CD4-positive, alpha-beta T cell treated with Interleukin-15 for 4 hours (primary cell): ENCODE measurements around the gene TEFM.
"Not testable (repeated sequence)": the region's sequence is repeated elsewhere in the genome, so short reads cannot be mapped to it uniquely, and the experiment has no call there.

ENCODE experiments used
- DNase-seq: peaks from one replicate; pipeline ENCODE4 v3.0.0-alpha.2; 2020; ENCODE audit warnings: low spot score

The TEFM gene

DNA sequence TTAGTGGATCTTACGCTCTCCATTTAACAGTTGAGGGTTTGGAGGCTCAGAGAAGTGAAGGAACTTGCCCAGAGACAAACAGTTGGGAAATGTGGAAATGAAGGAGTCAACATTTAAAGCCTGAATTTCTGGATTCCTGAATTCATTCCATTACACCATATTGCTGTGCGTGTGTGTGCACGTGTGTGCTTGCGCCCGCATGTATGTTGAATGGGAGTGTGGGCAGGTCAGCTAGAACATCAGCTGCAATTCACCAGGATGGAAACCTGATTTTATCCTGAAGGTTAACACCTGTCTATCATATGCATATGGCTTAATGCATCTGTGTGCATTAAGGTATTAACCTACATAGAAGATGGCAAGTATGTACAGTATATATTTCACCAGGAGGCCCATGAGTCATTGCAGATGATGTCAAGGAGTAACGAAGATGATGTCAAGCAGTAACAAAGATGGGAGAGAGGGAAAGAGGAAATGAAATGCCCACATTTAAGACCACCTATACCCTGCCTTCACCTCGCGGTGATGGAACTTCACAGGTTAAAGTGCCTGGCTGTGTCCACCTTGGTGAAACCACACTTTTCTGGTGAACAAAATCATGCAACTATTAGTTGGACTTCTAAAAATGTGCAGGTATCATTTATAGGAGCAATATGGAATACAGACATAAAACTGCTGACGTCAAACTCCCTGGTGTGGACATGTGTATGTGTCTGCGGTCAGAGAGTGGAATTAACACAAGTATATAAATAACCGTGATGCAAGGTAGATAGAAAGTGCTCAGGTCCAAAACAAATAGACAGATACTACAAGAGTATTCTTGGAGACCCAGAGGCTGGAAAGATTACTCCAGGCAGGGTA, 14.9 kb upstream of the TEFM start:
- no peak for DNase-seq

- no peak for DNase-seq
These were observed 14.2 kb upstream of the TEFM start for GRCh38 chr17:30920282-30920681.

DNA sequence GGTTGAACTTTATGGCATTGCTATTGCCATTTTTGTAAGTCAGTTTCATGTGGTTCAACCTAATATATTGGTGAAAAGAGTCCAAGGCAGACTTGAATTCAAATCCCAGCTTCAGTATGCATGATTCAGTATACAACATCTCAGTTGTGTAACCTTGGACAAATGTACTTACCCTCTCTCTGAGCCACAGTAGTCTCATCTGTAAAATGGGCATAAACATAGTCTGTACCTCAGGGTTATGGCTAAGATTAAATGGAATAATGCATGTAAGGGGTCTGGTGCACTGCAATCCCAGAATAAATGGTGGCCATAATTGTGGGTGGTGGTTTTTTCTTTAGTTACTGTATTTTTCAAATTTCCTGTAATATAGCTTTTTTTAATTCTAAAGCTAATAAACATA, 11.0 kb upstream of the TEFM start:
- DNase-seq = no peak

DNA sequence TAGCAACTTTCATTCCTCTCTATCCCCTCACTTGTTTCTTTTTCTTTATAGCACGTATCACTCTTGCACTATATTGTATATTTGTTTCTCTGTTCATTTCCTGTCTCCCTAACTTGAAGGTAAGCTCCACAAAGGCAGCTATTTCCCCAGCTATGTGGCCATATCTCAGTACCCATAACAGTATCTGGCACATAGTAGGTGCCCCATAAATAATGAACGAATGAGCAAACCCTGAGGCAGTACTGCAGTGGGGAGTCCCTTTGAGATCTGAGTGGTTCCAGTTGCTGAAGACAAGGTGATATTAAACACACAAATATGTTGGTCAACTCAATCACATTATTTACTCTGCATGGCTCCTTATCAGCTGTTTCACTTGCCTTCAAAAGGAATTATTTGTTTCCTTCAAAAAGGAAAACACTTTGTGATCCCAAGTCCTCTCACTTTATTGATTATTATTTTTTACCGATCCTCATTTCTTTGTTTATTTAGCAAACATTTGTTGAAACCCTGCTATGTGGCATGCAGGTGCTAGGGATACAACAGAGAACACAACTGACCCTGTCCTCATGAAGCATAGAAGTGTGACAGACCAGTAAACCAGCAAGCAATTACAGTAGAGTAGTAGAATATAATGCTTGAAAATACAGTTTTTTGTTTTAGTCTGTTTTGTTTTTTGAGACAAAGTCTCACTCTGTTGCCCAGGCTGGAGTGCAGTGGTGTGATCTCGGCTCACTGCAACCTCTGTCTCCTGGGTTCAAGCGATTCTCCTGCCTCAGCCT, 10.0 kb upstream of the TEFM start:
- DNase-seq = no peak

- DNase-seq = no peak
These were observed 7.9 kb upstream of the TEFM start for GRCh38 chr17:30913955-30914354.

- DNase-seq = not testable (repeated sequence)
These were observed 4.1 kb upstream of the TEFM start for GRCh38 chr17:30910151-30910550.

DNA sequence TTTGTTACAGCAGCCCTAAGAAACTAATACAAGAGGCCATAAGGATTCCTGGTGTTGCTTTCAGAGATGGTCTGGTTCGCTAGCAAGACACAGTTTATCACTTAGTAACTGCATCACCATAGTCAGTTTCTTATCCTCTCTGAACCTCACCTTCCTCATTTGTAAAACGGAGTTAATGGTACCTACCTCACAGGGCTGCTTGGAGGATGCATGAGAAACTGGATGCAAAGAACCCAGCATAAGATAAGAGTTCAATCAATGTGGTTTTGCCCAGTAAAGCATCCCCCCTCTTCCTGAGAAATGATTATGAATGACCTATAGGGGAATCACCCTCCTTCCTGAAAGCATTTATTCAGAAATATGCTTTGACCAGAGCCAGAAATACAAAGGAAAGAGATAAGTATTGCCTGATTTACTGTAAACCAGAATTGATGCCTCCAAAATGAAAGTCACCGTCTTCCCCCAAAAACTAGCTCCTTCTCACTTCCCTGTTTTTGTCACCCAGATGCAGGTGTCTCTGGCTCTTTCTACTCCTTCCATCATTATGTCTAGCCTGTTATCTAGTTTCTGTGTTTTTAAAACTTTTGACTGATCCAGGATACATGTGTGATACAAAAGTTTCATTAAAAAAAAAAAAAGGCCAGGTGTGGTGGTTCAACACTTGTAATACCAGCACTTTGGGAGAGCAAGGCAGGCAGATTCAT, 2.8 kb upstream of the TEFM start:
- DNase-seq = no peak

- DNase-seq = no peak
These were observed 317 bp downstream of the TEFM start for GRCh38 chr17:30905742-30906100.

- no peak for DNase-seq
These were observed 8.7 kb downstream of the TEFM start for GRCh38 chr17:30897311-30897710.

GRCh38 chr17:30894236-30894635, 11.8 kb downstream of the TEFM start:
- no peak for DNase-seq

GRCh38 chr17:30886187-30886586, 19.9 kb downstream of the TEFM start:
- DNase-seq = no peak

- DNase-seq = no peak
These were observed 37.0 kb downstream of the TEFM start for GRCh38 chr17:30869005-30869404.

- DNase-seq = no peak
These were observed 41.4 kb downstream of the TEFM start for GRCh38 chr17:30864636-30865035.

DNA sequence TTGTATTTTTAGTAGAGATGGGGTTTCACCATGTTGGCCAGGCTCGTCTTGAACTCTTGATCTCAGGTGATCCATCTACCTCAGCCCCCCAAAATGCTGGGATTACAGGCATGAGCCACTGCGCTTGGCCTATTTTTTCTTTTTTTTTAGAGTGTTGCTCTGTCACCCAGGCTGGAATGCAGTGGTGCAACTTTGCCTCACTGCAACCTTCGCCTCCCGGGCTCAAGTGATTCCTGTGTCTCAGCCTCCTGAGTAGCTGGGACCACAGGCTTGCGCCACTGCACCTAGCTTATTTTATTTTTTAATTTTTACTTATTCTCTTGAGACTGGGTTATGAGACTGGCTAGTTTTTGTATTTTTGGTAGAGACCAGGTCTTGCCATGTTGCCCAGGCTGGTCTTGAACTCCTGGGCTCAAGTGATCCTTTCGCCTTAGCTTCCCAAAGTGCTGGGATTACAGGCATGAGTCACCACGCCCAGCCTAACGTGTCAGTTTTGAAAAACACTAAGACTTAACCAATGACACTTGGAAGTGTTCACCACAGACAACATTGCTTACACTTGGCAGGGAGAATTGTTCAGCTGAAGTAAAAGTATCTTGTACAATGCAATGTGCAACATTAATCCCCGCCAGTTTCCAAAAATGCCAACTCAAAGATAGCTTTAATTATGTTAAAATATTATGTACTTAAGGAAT, 47.3 kb downstream of the TEFM start:
- DNase-seq = no peak

DNA sequence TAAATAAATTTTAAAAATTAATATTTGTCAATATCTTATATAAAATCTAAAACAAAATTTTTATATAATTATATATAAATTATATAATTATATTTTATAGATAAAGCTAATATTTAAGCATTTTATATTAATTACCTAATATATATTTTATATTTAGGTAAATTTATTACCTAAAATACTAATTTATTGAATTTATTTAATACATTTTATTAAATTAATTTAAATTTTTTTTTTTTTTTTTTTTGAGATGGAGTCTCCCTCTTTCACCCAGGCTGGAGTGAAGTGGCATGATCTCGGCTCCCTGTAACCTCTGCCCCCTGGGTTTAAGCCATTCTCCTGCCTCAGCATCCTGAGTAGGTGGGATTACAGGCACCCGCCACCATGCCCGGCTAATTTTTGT, 51.9 kb downstream of the TEFM start:
- DNase-seq = no peak
